HEK293 (cell line): ENCODE data around the gene SARM1.

ENCODE experiments used
- CTCF ChIA-PET: fragments of 350-600 bp; formaldehyde crosslinking; extraction: SDS; loops from one replicate; lab custom pipeline; 2021; ENCODE audit warnings: antibody characterized with exemption; lab: Yijun Ruan, JAX
- POLR2A ChIA-PET: fragments of 300-600 bp; formaldehyde crosslinking; extraction: SDS; loops from one replicate; lab custom pipeline; 2020; ENCODE audit warnings: antibody characterized with exemption, inconsistent platforms; lab: Yijun Ruan, JAX
- H3K27ac ChIP-seq: fragments of 200-500 bp; sonication (Bioruptor generic); 2 replicates; pipeline ENCODE4 v1.5.1; 2014; ENCODE audit warnings: low read depth, low read length, control low read depth, inconsistent platforms; ENCODE audit errors: extremely low read depth
- H3K36me3 ChIP-seq, 2 experiments: fragments of 200-500 bp in 1 of 2; sonication (Bioruptor generic) in 1 of 2; 1 replicate in 1 of 2; 2 replicates in 1 of 2; pipeline ENCODE4 v1.5.1; 2014 to 2017; ENCODE audit warnings: inconsistent platforms in 2 of 2, low read length in 2 of 2; ENCODE audit not compliant: control insufficient read depth in 2 of 2, insufficient read depth in 1 of 2
- H3K4me1 ChIP-seq: fragments of 200-500 bp; sonication (Bioruptor generic); 2 replicates; pipeline ENCODE4 v1.5.1; 2014; ENCODE audit warnings: mild to moderate bottlenecking, low read length, inconsistent platforms; ENCODE audit not compliant: control insufficient read depth, insufficient read depth
- H3K4me3 ChIP-seq: 2 replicates; pipeline ENCODE4 v1.5.1; 2011; ENCODE audit warnings: low read depth, mild to moderate bottlenecking, control low read depth, low read length, moderate library complexity
- H3K9me3 ChIP-seq: fragments of 200-500 bp; sonication (Bioruptor generic); 2 replicates; pipeline ENCODE4 v1.5.1; 2014; ENCODE audit warnings: low read depth, low read length, inconsistent platforms; ENCODE audit not compliant: control insufficient read depth, insufficient read depth
- CTCF ChIP-seq: fragments of 450-650 bp; formaldehyde crosslinking; IDR thresholded peaks from 2 replicates; pipeline ENCODE4 v1.5.1; 2016; ENCODE audit warnings: missing biosample characterization, missing genetic modification characterization
- INSM2 ChIP-seq: fragments of 450-650 bp; formaldehyde crosslinking; IDR thresholded peaks from 2 replicates; pipeline ENCODE4 v1.5.1; 2016; ENCODE audit warnings: missing biosample characterization, missing genetic modification characterization
- KLF10 ChIP-seq: fragments of 450-650 bp; IDR thresholded peaks from 2 replicates; pipeline ENCODE4 v1.5.1; 2018; ENCODE audit warnings: missing biosample characterization, mild to moderate bottlenecking, missing genetic modification characterization
- OSR2 ChIP-seq: fragments of 450-650 bp; formaldehyde crosslinking; IDR thresholded peaks from 2 replicates; pipeline ENCODE4 v1.5.1; 2016; ENCODE audit warnings: missing biosample characterization, missing genetic modification characterization
- OVOL3 ChIP-seq: fragments of 450-650 bp; formaldehyde crosslinking; IDR thresholded peaks from 2 replicates; pipeline ENCODE4 v1.5.1; 2016; ENCODE audit warnings: missing biosample characterization, missing genetic modification characterization
- ZBTB10 ChIP-seq: fragments of 450-650 bp; formaldehyde crosslinking; IDR thresholded peaks from 2 replicates; pipeline ENCODE4 v1.5.1; 2016; ENCODE audit warnings: missing biosample characterization, missing genetic modification characterization
- ZFP37 ChIP-seq: fragments of 450-650 bp; formaldehyde crosslinking; IDR thresholded peaks from 2 replicates; pipeline ENCODE4 v1.5.1; 2016; ENCODE audit warnings: missing biosample characterization, missing genetic modification characterization
- ZNF140 ChIP-seq: fragments of 450-650 bp; formaldehyde crosslinking; IDR thresholded peaks from 2 replicates; pipeline ENCODE4 v1.5.1; 2016; ENCODE audit warnings: missing biosample characterization, missing genetic modification characterization
- ZNF211 ChIP-seq: fragments of 450-650 bp; formaldehyde crosslinking; IDR thresholded peaks from 2 replicates; pipeline ENCODE4 v1.5.1; 2016; ENCODE audit warnings: low read depth, missing biosample characterization, missing genetic modification characterization
- ZNF280C ChIP-seq: fragments of 450-650 bp; formaldehyde crosslinking; IDR thresholded peaks from 2 replicates; pipeline ENCODE4 v1.5.1; 2016; ENCODE audit warnings: missing biosample characterization, missing genetic modification characterization
- ZNF335 ChIP-seq: fragments of 450-650 bp; formaldehyde crosslinking; conservative IDR thresholded peaks from 2 replicates; pipeline ENCODE4 v1.5.1; 2016; ENCODE audit warnings: missing biosample characterization, missing genetic modification characterization
- ZNF394 ChIP-seq: fragments of 450-650 bp; formaldehyde crosslinking; IDR thresholded peaks from 2 replicates; pipeline ENCODE4 v1.5.1; 2016; ENCODE audit warnings: missing biosample characterization, missing genetic modification characterization, mild to moderate bottlenecking, moderate library complexity, borderline replicate concordance
- ZNF488 ChIP-seq: fragments of 450-650 bp; formaldehyde crosslinking; IDR thresholded peaks from 2 replicates; pipeline ENCODE4 v1.5.1; 2016; ENCODE audit warnings: missing biosample characterization, missing genetic modification characterization
- ZNF521 ChIP-seq: fragments of 450-650 bp; formaldehyde crosslinking; IDR thresholded peaks from 2 replicates; pipeline ENCODE4 v1.5.1; 2017; ENCODE audit warnings: missing biosample characterization, mild to moderate bottlenecking, missing genetic modification characterization
- ZNF629 ChIP-seq: fragments of 450-650 bp; formaldehyde crosslinking; IDR thresholded peaks from 2 replicates; pipeline ENCODE4 v1.5.1; 2017; ENCODE audit warnings: missing biosample characterization, missing genetic modification characterization
- ZNF677 ChIP-seq: fragments of 450-650 bp; IDR thresholded peaks from 2 replicates; pipeline ENCODE4 v1.5.0; 2018; ENCODE audit warnings: missing biosample characterization, mild to moderate bottlenecking, missing genetic modification characterization, moderate library complexity
- ZNF791 ChIP-seq: fragments of 450-650 bp; formaldehyde crosslinking; IDR thresholded peaks from 2 replicates; pipeline ENCODE4 v1.5.1; 2016; ENCODE audit warnings: missing biosample characterization, missing genetic modification characterization

Gene SARM1

GRCh38 chr17:28357061-28357900 is 14.2 kb upstream of the SARM1 start, which contains the start of gene POLDIP2 (continued):
- TF ChIP-seq KLF10 (tag by site-specific recombination): peak; percentile 68
- TF ChIP-seq ZNF211 (tag by site-specific recombination): no peak
- no peak for TF ChIP-seq OVOL3 (tag by site-specific recombination)
- TF ChIP-seq OSR2: no peak
- no peak for TF ChIP-seq CTCF (tag by site-specific recombination)
- no peak for TF ChIP-seq ZNF677 (tag by site-specific recombination)
- TF ChIP-seq ZNF791 (tag by site-specific recombination): no peak

- Histone ChIP-seq H3K27ac (no peak overlapping the region; the same call in 1 of the 2 replicates), H3K9me3 (no peaks in the 10 kb centered on the region), H3K4me3 (peak overlapping the region; percentile 90), H3K4me1 (peaks cover 6% of the 10 kb centered on the region), H3K36me3 (peaks cover 53 to 70% of the 10 kb centered on the region in 2 experiments)
- CTCF ChIA-PET: interaction anchor here (0.6 to 2.9 kb wide), 7 partner anchors 9 to 553 kb away, joined by 3 to 21 read pairs (median 8); partner anchors contain the start of genes IFT20 and TNFAIP1
- POLR2A ChIA-PET: interaction anchor here (0.6 to 7.9 kb wide), 24 partner anchors 9 to 362 kb away, joined by 3 to 122 read pairs (median 5); partner anchors contain the start of genes IFT20, PIGS, RPL23A and SARM1
- peak; percentile 27; the same call in 1 of the 2 replicates for TF ChIP-seq ZFP37 (tag by site-specific recombination)
- peak; percentile 2; the same call in 1 of the 2 replicates for TF ChIP-seq ZNF394
- TF ChIP-seq ZNF521 (tag by site-specific recombination): no peak
- TF ChIP-seq ZNF488 (tag by site-specific recombination): 0 out of 2 replicates have a peak, but pooled peaks have one; percentile 2
- no peak for TF ChIP-seq ZNF140 (tag by site-specific recombination)
- peak; percentile 12 for TF ChIP-seq ZNF335
- TF ChIP-seq ZBTB10 (tag by site-specific recombination): 0 out of 2 replicates have a peak, but pooled peaks have one; percentile 14
- no peak for TF ChIP-seq ZNF629 (tag by site-specific recombination)
- TF ChIP-seq ZNF280C: no peak
- TF ChIP-seq INSM2 (tag by site-specific recombination): no peak
Measured at GRCh38 chr17:28357901-28358197, 13.6 kb upstream of the SARM1 start.
